Fibroblast of gingiva (primary cell): ENCODE measurements around the gene PRKCZ.

Source experiments
- DNase-seq: peaks from one replicate; pipeline ENCODE4 v3.0.0-alpha.2; 2011; ENCODE audit warnings: low read depth

PRKCZ gene

GRCh38 chr1:2180297-2181245 is 130.4 kb downstream of the PRKCZ start:
- DNase-seq: no peak

GRCh38 chr1:2181271-2181670 is 131.1 kb downstream of the PRKCZ start:
- no peak for DNase-seq

GRCh38 chr1:2181752-2182151 is 131.5 kb downstream of the PRKCZ start:
- DNase-seq: no peak

- no peak for DNase-seq
Measured at GRCh38 chr1:2182376-2182775, 132.2 kb downstream of the PRKCZ start.

- no peak for DNase-seq
Measured at GRCh38 chr1:2183937-2184334, 133.7 kb downstream of the PRKCZ start.

- no peak for DNase-seq
Measured at GRCh38 chr1:2184531-2184930, 134.3 kb downstream of the PRKCZ start.

- DNase-seq: no peak
Measured at GRCh38 chr1:2184934-2185333, 134.7 kb downstream of the PRKCZ start.

GRCh38 chr1:2185880-2186855 is 136.0 kb downstream of the PRKCZ start:
- DNase-seq: no peak

- DNase-seq: no peak
Measured at GRCh38 chr1:2186901-2187300, 136.7 kb downstream of the PRKCZ start.

GRCh38 chr1:2187619-2188018 is 137.4 kb downstream of the PRKCZ start:
- no peak for DNase-seq

- no peak for DNase-seq
Measured at GRCh38 chr1:2188336-2188735, 138.1 kb downstream of the PRKCZ start.

- peak; percentile 90 for DNase-seq
Measured at GRCh38 chr1:2189459-2190425, 139.5 kb downstream of the PRKCZ start.

GRCh38 chr1:2190491-2190976 is 140.3 kb downstream of the PRKCZ start:
- DNase-seq: no peak

GRCh38 chr1:2192031-2192995 is 142.1 kb downstream of the PRKCZ start:
- DNase-seq: peak; percentile 45

GRCh38 chr1:2193514-2194281 is 143.5 kb downstream of the PRKCZ start:
- no peak for DNase-seq

- DNase-seq: peak; percentile 56
Measured at GRCh38 chr1:2194319-2194897, 144.2 kb downstream of the PRKCZ start, which contains the start of gene FAAP20. Gene FAAP20, minus strand, starts transcription at chr1:2194772. Its CDS starts 23 bp downstream, at chr1:2194749.

GRCh38 chr1:2194898-2195673 is 144.9 kb downstream of the PRKCZ start:
- peak; percentile 84 for DNase-seq

- no peak for DNase-seq
Measured at GRCh38 chr1:2195785-2196184, 145.6 kb downstream of the PRKCZ start.
